ENCODE data around the gene ZNF500. TPM values are rescaled to one million over a fixed set of nuclear protein-coding genes. Genes with fewer than 3 reads are reported as not detected.

ZNF500 gene
- polyA plus RNA-seq, 2 of the 4 experiments (the other 2 are of a cell fraction), result 4.6 to 6.7 TPM

- POLR2A ChIA-PET, result interaction anchor here (1.5 kb wide), 1 partner anchor 11 kb away, joined by 7 read pairs; the partner anchor contains the start of gene DNAAF8
- WGBS (ENCODE audit: missing lambda C conversion rate), result 79% methylated on average over 8 of the region's 8 CpGs
Observed at GRCh38 chr16:4746215-4746614, 20.7 kb downstream of the ZNF500 start.

DNA sequence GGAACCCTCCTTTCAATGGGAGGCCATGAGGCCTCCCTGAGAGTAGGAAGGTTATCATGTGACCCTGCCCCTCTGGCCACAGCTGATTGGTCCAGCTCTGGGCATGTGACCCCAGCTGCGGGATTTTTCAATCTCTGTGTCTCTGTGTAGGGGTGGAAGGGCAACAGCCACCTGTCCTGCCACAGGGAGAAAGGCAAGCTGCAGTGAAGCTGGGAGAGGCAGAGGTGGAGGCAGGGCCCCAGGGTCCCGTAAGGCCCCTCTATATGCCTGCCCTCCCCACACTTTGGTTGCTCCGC, 21.7 kb downstream of the ZNF500 start:
- no peak overlapping the region for H3K4me3 ChIP-seq
- no peak overlapping the region for H3K27ac ChIP-seq
- ChIA-PET CTCF (interaction anchor here (1.5 kb wide), 1 partner anchor 10 kb away, joined by 4 read pairs; no protein-coding TSS in a partner anchor), POLR2A (interaction anchor here (0.7 kb wide), 1 partner anchor 11 kb away, joined by 3 read pairs; the partner anchor contains the start of genes ANKS3 and DNAAF8)
- 100% methylated on average over 3 of the region's 3 CpGs for WGBS (ENCODE audit: missing lambda C conversion rate)
- H3K4me1 ChIP-seq, result no peaks in the 10 kb centered on the region
- FAIRE-seq (no peak), ATAC-seq (peak in 1 of 2 experiments; percentile 11; a peak in 2 of 6 replicates), DNase-seq (ENCODE audit: low read depth in 1 of 2, low spot score in 1 of 2) (no peak)
- no peaks in the 10 kb centered on the region for H3K9me3 ChIP-seq
- H3K4me2 ChIP-seq, result no peak overlapping the region
- TF ChIP-seq RCOR1 (IDR thresholded peaks at IDR 0.05; ENCODE audit: low read depth, low read length), result no peak
- TF ChIP-seq, protein P1, sequence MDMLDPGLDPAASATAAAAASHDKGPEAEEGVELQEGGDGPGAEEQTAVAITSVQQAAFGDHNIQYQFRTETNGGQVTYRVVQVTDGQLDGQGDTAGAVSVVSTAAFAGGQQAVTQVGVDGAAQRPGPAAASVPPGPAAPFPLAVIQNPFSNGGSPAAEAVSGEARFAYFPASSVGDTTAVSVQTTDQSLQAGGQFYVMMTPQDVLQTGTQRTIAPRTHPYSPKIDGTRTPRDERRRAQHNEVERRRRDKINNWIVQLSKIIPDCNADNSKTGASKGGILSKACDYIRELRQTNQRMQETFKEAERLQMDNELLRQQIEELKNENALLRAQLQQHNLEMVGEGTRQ (IDR thresholded peaks at IDR 0.05), result peak; percentile 81

More at GRCh38 chr16:4746215-4746614, 20.7 kb downstream of the ZNF500 start:
- Histone ChIP-seq H3K4me3 (no peak overlapping the region), H3K4me2 (no peak overlapping the region), H3K4me1 (no peaks in the 10 kb centered on the region), H3K27ac (no peak overlapping the region), H3K9me3 (no peaks in the 10 kb centered on the region)
- TF ChIP-seq ELK1 (IDR thresholded peaks at IDR 0.05; ENCODE audit: low read depth, low read length) (no peak), FOSL2 (IDR thresholded peaks at IDR 0.05) (no peak), FOSL2 (CRISPR knock-in tag; IDR thresholded peaks at IDR 0.05) (no peak), FOSB (CRISPR knock-in tag; IDR thresholded peaks at IDR 0.05) (no peak)
- FAIRE-seq, result no peak
- DNase-seq (ENCODE audit: low read depth in 1 of 2, low spot score in 1 of 2), result no peak
- ATAC-seq, result peak in 1 of 2 experiments; percentile 17; a peak in 2 of 6 replicates
- CTCF ChIA-PET, result interaction anchor here (1.0 to 1.6 kb wide), 2 partner anchors 23 to 209 kb away, joined by 3 to 5 read pairs; no protein-coding TSS in a partner anchor

GRCh38 chr16:4744555-4745273, 22.2 kb downstream of the ZNF500 start:
- no peaks in the 10 kb centered on the region for H3K4me1 ChIP-seq
- WGBS (ENCODE audit: missing lambda C conversion rate), result 71% methylated on average over 10 of the region's 13 CpGs
- FAIRE-seq (no peak), DNase-seq (ENCODE audit: low read depth in 1 of 2, low spot score in 1 of 2) (no peak), ATAC-seq (peak in 1 of 2 experiments; percentile 10; a peak in 3 of 6 replicates)
- H3K9me3 ChIP-seq, result no peaks in the 10 kb centered on the region
- no peak overlapping the region for H3K27ac ChIP-seq
- ChIA-PET CTCF (interaction anchor here (0.7 to 1.5 kb wide), 4 partner anchors 10 to 514 kb away, joined by 3 to 4 read pairs (median 4); no protein-coding TSS in a partner anchor), POLR2A (interaction anchor here (0.7 kb wide), 1 partner anchor 10 kb away, joined by 3 read pairs; the partner anchor contains the start of genes ANKS3 and DNAAF8)
- TF ChIP-seq RNF2 (IDR thresholded peaks at IDR 0.05; ENCODE audit: borderline replicate concordance, low read depth) (no peak), MAFK (IDR thresholded peaks at IDR 0.05; ENCODE audit: partially characterized antibody) (no peak), RARB (CRISPR knock-in tag; IDR thresholded peaks at IDR 0.05) (no peak), CEBPB (IDR thresholded peaks at IDR 0.05) (no peak), FOXS1 (CRISPR knock-in tag; IDR thresholded peaks at IDR 0.05) (no peak), TP53 (CRISPR knock-in tag; IDR thresholded peaks at IDR 0.05) (no peak), CBX8 (IDR thresholded peaks at IDR 0.05) (no peak), HOXB5 (CRISPR knock-in tag; IDR thresholded peaks at IDR 0.05) (no peak), KDM5A (IDR thresholded peaks at IDR 0.05) (no peak), ZSCAN20 (CRISPR knock-in tag; IDR thresholded peaks at IDR 0.05) (no peak), RCOR1 (IDR thresholded peaks at IDR 0.05; ENCODE audit: low read depth, low read length) (no peak), EP300 (IDR thresholded peaks at IDR 0.05) (no peak), NR3C1 (IDR thresholded peaks at IDR 0.05) (no peak), NFE2L2 (conservative IDR thresholded peaks at IDR 0.05; ENCODE audit: low read length) (no peak), HOXB13 (CRISPR knock-in tag; IDR thresholded peaks at IDR 0.05; ENCODE audit: low read depth) (no peak)
- TF ChIP-seq, protein P2, sequence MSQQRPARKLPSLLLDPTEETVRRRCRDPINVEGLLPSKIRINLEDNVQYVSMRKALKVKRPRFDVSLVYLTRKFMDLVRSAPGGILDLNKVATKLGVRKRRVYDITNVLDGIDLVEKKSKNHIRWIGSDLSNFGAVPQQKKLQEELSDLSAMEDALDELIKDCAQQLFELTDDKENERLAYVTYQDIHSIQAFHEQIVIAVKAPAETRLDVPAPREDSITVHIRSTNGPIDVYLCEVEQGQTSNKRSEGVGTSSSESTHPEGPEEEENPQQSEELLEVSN (IDR thresholded peaks at IDR 0.05; ENCODE audit: borderline replicate concordance, low read depth), result no peak
- TF ChIP-seq, protein P3, sequence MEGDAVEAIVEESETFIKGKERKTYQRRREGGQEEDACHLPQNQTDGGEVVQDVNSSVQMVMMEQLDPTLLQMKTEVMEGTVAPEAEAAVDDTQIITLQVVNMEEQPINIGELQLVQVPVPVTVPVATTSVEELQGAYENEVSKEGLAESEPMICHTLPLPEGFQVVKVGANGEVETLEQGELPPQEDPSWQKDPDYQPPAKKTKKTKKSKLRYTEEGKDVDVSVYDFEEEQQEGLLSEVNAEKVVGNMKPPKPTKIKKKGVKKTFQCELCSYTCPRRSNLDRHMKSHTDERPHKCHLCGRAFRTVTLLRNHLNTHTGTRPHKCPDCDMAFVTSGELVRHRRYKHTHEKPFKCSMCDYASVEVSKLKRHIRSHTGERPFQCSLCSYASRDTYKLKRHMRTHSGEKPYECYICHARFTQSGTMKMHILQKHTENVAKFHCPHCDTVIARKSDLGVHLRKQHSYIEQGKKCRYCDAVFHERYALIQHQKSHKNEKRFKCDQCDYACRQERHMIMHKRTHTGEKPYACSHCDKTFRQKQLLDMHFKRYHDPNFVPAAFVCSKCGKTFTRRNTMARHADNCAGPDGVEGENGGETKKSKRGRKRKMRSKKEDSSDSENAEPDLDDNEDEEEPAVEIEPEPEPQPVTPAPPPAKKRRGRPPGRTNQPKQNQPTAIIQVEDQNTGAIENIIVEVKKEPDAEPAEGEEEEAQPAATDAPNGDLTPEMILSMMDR (IDR thresholded peaks at IDR 0.05), result no peak
- TF ChIP-seq, protein P4, sequence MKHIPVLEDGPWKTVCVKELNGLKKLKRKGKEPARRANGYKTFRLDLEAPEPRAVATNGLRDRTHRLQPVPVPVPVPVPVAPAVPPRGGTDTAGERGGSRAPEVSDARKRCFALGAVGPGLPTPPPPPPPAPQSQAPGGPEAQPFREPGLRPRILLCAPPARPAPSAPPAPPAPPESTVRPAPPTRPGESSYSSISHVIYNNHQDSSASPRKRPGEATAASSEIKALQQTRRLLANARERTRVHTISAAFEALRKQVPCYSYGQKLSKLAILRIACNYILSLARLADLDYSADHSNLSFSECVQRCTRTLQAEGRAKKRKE (CRISPR knock-in tag; IDR thresholded peaks at IDR 0.05; ENCODE audit: low read depth), result no peak
- H3K4me3 ChIP-seq, result no peak overlapping the region
- H3K4me2 ChIP-seq, result no peak overlapping the region

Data from A549 (cell line).